KMS-11 (cell line): Measurements from ENCODE around the gene MYH11.
"Not testable (repeated sequence)": the region's sequence is repeated elsewhere in the genome, so short reads cannot be mapped to it uniquely, and the experiment has no call there.

Source experiments
- H2AFZ ChIP-seq: fragments of 200-600 bp; sonication (generic); 2 replicates; pipeline ENCODE4 v1.6.1; 2016; ENCODE audit warnings: antibody characterized with exemption, mixed run types, low read depth
- H3K27ac ChIP-seq: fragments of 200-600 bp; sonication (generic); 2 replicates; pipeline ENCODE4 v1.6.1; 2016; ENCODE audit warnings: mild to moderate bottlenecking, mixed run types
- H3K27me3 ChIP-seq: fragments of 200-600 bp; sonication (generic); 2 replicates; pipeline ENCODE4 v1.6.1; 2017; ENCODE audit warnings: mild to moderate bottlenecking, low read depth, mixed run types, moderate library complexity; ENCODE audit not compliant: insufficient read depth
- H3K36me3 ChIP-seq: fragments of 200-600 bp; sonication (generic); 2 replicates; pipeline ENCODE4 v1.6.1; 2017; ENCODE audit warnings: mild to moderate bottlenecking, mixed run types; ENCODE audit not compliant: insufficient read depth
- H3K4me1 ChIP-seq: fragments of 200-600 bp; sonication (generic); 2 replicates; pipeline ENCODE4 v1.6.1; 2016; ENCODE audit warnings: mild to moderate bottlenecking, low read depth, mixed run types; ENCODE audit not compliant: poor library complexity, severe bottlenecking
- H3K4me2 ChIP-seq: fragments of 200-600 bp; sonication (generic); 2 replicates; pipeline ENCODE4 v1.7.0; 2016; ENCODE audit warnings: mild to moderate bottlenecking, mixed run types
- H3K4me3 ChIP-seq: fragments of 200-600 bp; sonication (generic); IDR thresholded peaks from 2 replicates; pipeline ENCODE4 v1.6.1; 2017; ENCODE audit warnings: low read depth, low read length, mixed read lengths; ENCODE audit not compliant: insufficient read depth
- H3K79me2 ChIP-seq: fragments of 200-600 bp; sonication (generic); 2 replicates; pipeline ENCODE4 v1.6.1; 2016; ENCODE audit warnings: low read depth, mixed run types; ENCODE audit not compliant: insufficient read depth
- H3K9ac ChIP-seq: fragments of 200-600 bp; sonication (generic); 2 replicates; pipeline ENCODE4 v1.6.1; 2016; ENCODE audit warnings: mild to moderate bottlenecking, mixed run types
- H4K20me1 ChIP-seq: fragments of 200-600 bp; sonication (generic); 2 replicates; pipeline ENCODE4 v1.6.1; 2016; ENCODE audit warnings: mild to moderate bottlenecking, mixed run types; ENCODE audit not compliant: insufficient read depth
- TF ChIP-seq, protein P1 (sequence below): fragments of 200-600 bp; sonication (generic); conservative IDR thresholded peaks from 2 replicates; pipeline ENCODE4 v1.6.1; 2017; ENCODE audit warnings: low read depth, mild to moderate bottlenecking, antibody characterized with exemption, low read length, moderate library complexity, mixed read lengths

The MYH11 gene

DNA sequence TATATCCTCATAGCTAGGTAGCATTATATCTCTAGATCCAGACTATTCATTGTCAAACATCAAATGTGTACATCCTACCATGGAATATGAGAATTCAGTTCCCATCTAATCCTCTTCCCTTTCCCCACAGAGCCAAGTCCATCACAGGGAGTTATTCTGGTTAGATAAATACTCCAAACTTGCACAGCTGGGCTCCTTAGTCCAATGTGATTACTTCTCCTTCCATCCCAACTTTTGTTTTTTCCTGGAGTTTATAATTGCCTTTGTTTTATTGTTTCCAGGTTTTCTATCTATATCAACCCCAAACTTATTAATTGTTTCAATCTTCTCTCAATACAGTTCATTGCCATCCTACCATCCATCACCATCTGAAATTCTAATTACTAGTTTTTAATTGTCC lies 59.9 kb downstream of the MYH11 start:
- H3K27ac ChIP-seq: no peak overlapping the region
- no peak overlapping the region for H3K4me2 ChIP-seq
- H3K4me3 ChIP-seq: no peak overlapping the region
- H3K9ac ChIP-seq: no peak overlapping the region
- H3K36me3 ChIP-seq: no peaks in the 10 kb centered on the region
- H3K79me2 ChIP-seq: no peaks in the 10 kb centered on the region
- no peak overlapping the region for H2AFZ ChIP-seq
- no peaks in the 10 kb centered on the region for H3K27me3 ChIP-seq
- H3K4me1 ChIP-seq: peaks cover 7% of the 10 kb centered on the region
- TF ChIP-seq, protein P1, sequence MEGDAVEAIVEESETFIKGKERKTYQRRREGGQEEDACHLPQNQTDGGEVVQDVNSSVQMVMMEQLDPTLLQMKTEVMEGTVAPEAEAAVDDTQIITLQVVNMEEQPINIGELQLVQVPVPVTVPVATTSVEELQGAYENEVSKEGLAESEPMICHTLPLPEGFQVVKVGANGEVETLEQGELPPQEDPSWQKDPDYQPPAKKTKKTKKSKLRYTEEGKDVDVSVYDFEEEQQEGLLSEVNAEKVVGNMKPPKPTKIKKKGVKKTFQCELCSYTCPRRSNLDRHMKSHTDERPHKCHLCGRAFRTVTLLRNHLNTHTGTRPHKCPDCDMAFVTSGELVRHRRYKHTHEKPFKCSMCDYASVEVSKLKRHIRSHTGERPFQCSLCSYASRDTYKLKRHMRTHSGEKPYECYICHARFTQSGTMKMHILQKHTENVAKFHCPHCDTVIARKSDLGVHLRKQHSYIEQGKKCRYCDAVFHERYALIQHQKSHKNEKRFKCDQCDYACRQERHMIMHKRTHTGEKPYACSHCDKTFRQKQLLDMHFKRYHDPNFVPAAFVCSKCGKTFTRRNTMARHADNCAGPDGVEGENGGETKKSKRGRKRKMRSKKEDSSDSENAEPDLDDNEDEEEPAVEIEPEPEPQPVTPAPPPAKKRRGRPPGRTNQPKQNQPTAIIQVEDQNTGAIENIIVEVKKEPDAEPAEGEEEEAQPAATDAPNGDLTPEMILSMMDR: no peak
- no peaks in the 10 kb centered on the region for H4K20me1 ChIP-seq

DNA sequence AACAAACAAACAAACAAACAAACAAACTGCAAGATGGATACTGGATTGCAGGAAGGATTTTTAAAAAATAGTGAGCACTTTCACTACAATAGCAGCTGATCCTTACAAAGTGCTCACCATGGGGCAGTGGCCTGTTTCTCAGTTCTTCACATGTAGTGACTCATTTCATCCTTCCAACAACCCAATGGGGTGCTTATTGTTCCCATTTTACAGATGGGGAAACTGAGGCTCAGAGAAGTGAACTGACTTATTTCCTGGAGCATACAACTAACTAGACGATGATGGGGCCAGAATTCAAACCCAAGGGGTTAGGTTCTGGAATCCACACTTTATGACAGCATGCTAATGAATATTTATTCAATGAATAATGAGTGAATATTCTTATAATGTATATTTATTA lies 61.2 kb downstream of the MYH11 start:
- Histone ChIP-seq H3K4me3 (no peak overlapping the region), H3K27ac (no peak overlapping the region), H3K4me1 (no peaks in the 10 kb centered on the region), H3K27me3 (no peaks in the 10 kb centered on the region), H3K4me2 (no peak overlapping the region), H4K20me1 (no peaks in the 10 kb centered on the region), H3K9ac (no peak overlapping the region), H2AFZ (no peak overlapping the region), H3K36me3 (no peaks in the 10 kb centered on the region), H3K79me2 (no peaks in the 10 kb centered on the region)
- TF ChIP-seq, protein P1: no peak

DNA sequence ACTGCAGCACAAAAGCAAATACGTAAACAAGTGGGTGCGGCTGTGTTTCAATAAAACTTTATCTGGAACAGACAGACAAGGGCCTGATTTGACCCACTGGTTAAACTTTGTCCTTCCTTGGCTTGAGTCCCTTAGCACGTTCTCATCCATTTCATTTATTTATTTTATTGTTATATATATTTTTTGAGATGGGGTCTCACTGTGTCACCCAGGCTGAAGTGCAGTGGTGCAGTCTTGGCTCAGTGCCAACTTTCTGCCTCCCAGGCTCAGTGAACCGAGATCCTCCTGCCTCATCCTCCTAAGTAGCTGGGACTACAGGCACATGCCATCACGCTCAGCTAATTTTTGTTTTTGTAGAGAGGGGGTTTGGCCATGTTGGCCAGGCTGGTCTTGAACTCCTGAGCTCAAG lies 64.3 kb downstream of the MYH11 start:
- Histone ChIP-seq H3K79me2 (no peaks in the 10 kb centered on the region), H3K9ac (no peak overlapping the region), H3K4me2 (no peak overlapping the region), H3K27ac (no peak overlapping the region), H3K4me1 (no peaks in the 10 kb centered on the region), H3K27me3 (no peaks in the 10 kb centered on the region), H4K20me1 (no peaks in the 10 kb centered on the region), H3K36me3 (no peaks in the 10 kb centered on the region), H2AFZ (no peak overlapping the region), H3K4me3 (no peak overlapping the region)
- TF ChIP-seq, protein P1: no peak

DNA sequence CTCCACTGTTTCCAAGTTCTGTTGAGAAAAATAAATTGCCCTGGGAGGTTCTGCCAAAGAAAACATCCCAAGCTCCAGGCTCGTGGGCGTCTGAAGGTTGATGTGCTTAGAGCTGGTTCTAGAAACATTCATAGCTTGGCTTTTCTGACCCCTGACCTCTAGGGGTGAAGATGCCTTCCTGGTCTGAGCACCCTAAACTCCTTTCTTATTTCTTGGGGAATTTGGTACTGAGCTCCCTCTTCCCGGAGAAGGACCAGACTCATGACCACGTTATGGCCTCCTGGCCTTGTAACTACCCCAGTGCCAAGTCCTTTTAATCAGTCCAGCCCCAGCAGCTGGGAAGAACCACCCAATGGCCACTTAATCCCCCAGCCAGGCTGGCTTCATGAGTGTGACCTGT lies 66.4 kb downstream of the MYH11 start:
- H4K20me1 ChIP-seq: no peaks in the 10 kb centered on the region
- no peak overlapping the region for H3K4me3 ChIP-seq
- no peaks in the 10 kb centered on the region for H3K4me1 ChIP-seq
- no peak overlapping the region for H3K9ac ChIP-seq
- H3K79me2 ChIP-seq: no peaks in the 10 kb centered on the region
- TF ChIP-seq, protein P1: no peak
- no peaks in the 10 kb centered on the region for H3K36me3 ChIP-seq
- H3K27ac ChIP-seq: no peak overlapping the region
- no peaks in the 10 kb centered on the region for H3K27me3 ChIP-seq
- no peak overlapping the region for H3K4me2 ChIP-seq
- H2AFZ ChIP-seq: no peak overlapping the region

DNA sequence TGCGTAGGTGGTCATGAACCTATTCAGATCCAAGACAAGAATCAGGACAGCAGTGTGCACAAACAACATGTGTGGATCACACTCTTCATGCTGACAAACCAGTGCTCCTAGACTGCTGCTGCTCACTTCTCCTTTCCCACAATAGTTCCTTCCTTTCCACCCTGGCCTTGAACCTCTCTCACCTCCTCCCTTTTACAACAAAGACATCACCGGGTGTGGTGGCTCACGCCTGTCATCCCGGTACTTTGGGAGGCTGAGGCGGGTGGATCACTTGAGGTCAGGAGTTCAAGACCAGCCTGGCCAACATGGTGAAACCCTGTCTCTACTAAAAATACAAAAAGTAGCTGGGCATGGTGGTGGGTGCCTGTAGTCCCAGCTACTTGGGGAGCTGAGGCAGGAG lies 67.0 kb downstream of the MYH11 start:
- not testable (repeated sequence) for H3K79me2 ChIP-seq, H2AFZ ChIP-seq, H3K4me3 ChIP-seq, H3K27me3 ChIP-seq, H3K27ac ChIP-seq, H3K36me3 ChIP-seq, H3K9ac ChIP-seq, H4K20me1 ChIP-seq, H3K4me1 ChIP-seq, H3K4me2 ChIP-seq
